Prostate gland (tissue), 2 donors: Measurements from ENCODE around the gene KRT77. TPM values are rescaled to one million over a fixed set of nuclear protein-coding genes. Genes with fewer than 3 reads are reported as not detected.

Experiments used
- DNase-seq: peaks from one replicate; pipeline ENCODE4 v3.0.0-alpha.2; 2019; ENCODE audit warnings: low spot score
- H3K27ac ChIP-seq, 2 donors: fragments of 200-600 bp; sonication (generic); 2 replicates each; pipeline ENCODE4 v1.5.1; 2017 to 2019
- H3K27me3 ChIP-seq: fragments of 200-600 bp; sonication (generic); replicated peaks from 2 replicates; pipeline ENCODE4 v1.5.1; 2019; ENCODE audit not compliant: insufficient read depth
- H3K36me3 ChIP-seq, 2 donors: fragments of 200-600 bp; sonication (generic); 1 replicate in 1 of 2; 2 replicates in 1 of 2; pipeline versions ENCODE4 v1.5.1 to v1.8.1; 2017 to 2019
- H3K4me1 ChIP-seq: fragments of 200-600 bp; sonication (generic); replicated peaks from 2 replicates; pipeline ENCODE4 v1.5.1; 2019
- H3K4me3 ChIP-seq, 2 donors: fragments of 200-600 bp; sonication (generic); 2 replicates each; pipeline ENCODE4 v1.5.1; 2017 to 2019
- H3K9me3 ChIP-seq: fragments of 200-600 bp; sonication (generic); 2 replicates; pipeline ENCODE4 v1.5.1; 2017
- CTCF ChIP-seq, 4 experiments: fragments of 200-600 bp in 2 of 4; fragments of 450-650 bp in 2 of 4; sonication (generic) in 2 of 4; IDR thresholded peaks; 1 replicate in 3 of 4; 2 replicates in 1 of 4; pipeline ENCODE4 v1.5.1; 2016 to 2019; ENCODE audit warnings: antibody characterized with exemption in 4 of 4, mild to moderate bottlenecking in 2 of 4, moderate library complexity in 2 of 4
- POLR2A ChIP-seq: fragments of 450-650 bp; IDR thresholded peaks from one replicate; pipeline ENCODE4 v1.6.1; 2016; ENCODE audit warnings: antibody characterized with exemption, mild to moderate bottlenecking
- POLR2AphosphoS5 ChIP-seq: sonication (generic); formaldehyde crosslinking; IDR thresholded peaks from one replicate; pipeline ENCODE4 v1.6.1; 2017; ENCODE audit warnings: antibody characterized with exemption
- WGBS: methylation state at CpG from one replicate; pipeline ENCODE4 v1.1.5; 2018; 5-methylcytosine and 5-hydroxymethylcytosine counted together
- intact Hi-C: fragments of 100-400 bp; cut with DNase I; formaldehyde crosslinking; loops from one replicate; pipeline ENCODE4 v1.14.2; 2022
- total RNA-seq, 2 donors: library from RNA; depleted of rRNA; stranded (reverse); fragments of >200 nt; gene quantifications; one replicate each; pipeline ENCODE4 v1.1.0, GENCODE V29; 2016

KRT77 gene
- total RNA-seq, 2 donors from 2014 or later = 0.09 to 0.57 TPM

DNA sequence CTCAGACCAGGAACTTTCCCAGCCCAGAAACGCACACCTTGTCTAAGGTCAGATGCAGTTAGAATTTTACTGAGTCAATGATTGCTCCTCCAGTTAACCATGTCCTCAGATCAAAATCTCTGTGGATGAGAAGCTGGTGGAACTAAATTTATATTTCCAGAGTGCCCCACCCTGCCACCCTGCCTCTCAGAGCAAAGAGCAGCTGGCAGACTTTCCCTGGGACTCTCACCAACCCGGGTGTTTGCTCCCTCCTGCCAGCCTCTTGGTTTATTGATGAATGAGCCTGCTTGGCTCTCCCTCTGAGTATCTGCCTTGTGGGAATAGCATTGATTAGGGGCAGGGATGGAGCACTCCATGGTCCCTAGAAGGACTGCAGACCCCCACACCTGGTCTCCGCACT lies 17.3 kb downstream of the KRT77 start:
- Histone ChIP-seq H3K36me3 (no peaks in the 10 kb centered on the region), H3K4me3 (no peak overlapping the region), H3K9me3 (no peaks in the 10 kb centered on the region), H3K4me1 (no peaks in the 10 kb centered on the region), H3K27ac (no peak overlapping the region), H3K27me3 (peaks cover 6% of the 10 kb centered on the region)
- 72% methylated on average over 3 of the region's 3 CpGs for WGBS
- TF ChIP-seq POLR2AphosphoS5 (no peak), CTCF (IDR thresholded peaks at IDR 0.05) (no peak), POLR2A (no peak)
- DNase-seq = no peak
- intact Hi-C loops = no loop called here

DNA sequence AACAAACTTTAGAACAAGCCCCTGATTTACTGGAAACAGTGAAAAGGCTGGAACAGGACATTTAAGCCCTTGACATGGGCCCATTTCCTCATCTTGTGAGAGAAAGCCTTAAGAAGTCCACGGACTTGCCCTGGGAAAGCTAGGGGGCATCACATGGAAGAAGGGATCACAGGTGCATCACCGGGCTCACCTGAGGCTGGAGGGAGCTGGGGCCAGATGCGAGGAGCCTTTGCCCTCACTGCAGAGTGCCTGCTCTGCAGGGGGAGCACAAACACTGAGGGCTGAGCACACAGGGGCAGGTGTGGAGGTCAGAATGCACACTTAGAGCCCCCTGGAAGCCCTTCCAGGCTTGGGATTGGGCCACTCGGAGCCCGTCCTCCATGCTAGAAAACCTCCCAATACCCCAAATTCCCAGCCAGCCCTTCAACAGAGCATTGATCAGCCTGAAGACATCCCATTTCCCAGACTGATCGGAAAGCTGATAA lies 17.9 kb downstream of the KRT77 start:
- intact Hi-C loops = no loop called here
- TF ChIP-seq CTCF (IDR thresholded peaks at IDR 0.05) = no peak
- TF ChIP-seq POLR2AphosphoS5 = no peak
- no peak for TF ChIP-seq POLR2A
- Histone ChIP-seq H3K9me3 (no peaks in the 10 kb centered on the region), H3K27me3 (peaks cover 5% of the 10 kb centered on the region), H3K4me3 (no peak overlapping the region), H3K4me1 (no peaks in the 10 kb centered on the region), H3K27ac (no peak overlapping the region), H3K36me3 (no peaks in the 10 kb centered on the region)
- no peak for DNase-seq
- 95% methylated on average over 6 of the region's 6 CpGs for WGBS

DNA sequence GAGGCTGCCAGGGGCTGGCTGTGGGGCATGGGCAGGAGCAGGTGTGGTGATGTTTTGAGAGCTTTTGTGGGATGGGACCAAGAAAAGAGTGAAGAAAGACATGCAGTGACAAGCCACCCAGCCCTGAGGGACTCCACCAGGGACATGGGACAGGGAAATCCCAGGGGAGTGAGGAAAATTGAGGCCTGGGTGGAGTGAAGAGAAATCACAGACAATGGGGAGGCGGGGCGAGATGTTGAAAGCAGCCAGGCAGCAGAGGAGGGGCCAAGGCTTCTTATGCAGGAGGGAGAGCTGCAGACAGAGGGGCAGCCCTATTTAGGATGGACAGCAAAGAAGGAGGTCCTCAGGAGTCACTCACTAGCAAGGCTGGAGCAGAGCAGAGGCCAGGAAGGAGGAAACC lies 18.9 kb downstream of the KRT77 start:
- H3K27me3 ChIP-seq = peaks cover 5% of the 10 kb centered on the region
- H3K27ac ChIP-seq = no peak overlapping the region
- DNase-seq = no peak
- H3K4me1 ChIP-seq = no peaks in the 10 kb centered on the region
- intact Hi-C loops = no loop called here
- no peak for TF ChIP-seq POLR2AphosphoS5
- no peak for TF ChIP-seq POLR2A
- no peak for TF ChIP-seq CTCF (IDR thresholded peaks at IDR 0.05)
- 81% methylated on average over 2 of the region's 2 CpGs for WGBS
- H3K36me3 ChIP-seq = no peaks in the 10 kb centered on the region
- H3K9me3 ChIP-seq = no peaks in the 10 kb centered on the region
- no peak overlapping the region for H3K4me3 ChIP-seq

DNA sequence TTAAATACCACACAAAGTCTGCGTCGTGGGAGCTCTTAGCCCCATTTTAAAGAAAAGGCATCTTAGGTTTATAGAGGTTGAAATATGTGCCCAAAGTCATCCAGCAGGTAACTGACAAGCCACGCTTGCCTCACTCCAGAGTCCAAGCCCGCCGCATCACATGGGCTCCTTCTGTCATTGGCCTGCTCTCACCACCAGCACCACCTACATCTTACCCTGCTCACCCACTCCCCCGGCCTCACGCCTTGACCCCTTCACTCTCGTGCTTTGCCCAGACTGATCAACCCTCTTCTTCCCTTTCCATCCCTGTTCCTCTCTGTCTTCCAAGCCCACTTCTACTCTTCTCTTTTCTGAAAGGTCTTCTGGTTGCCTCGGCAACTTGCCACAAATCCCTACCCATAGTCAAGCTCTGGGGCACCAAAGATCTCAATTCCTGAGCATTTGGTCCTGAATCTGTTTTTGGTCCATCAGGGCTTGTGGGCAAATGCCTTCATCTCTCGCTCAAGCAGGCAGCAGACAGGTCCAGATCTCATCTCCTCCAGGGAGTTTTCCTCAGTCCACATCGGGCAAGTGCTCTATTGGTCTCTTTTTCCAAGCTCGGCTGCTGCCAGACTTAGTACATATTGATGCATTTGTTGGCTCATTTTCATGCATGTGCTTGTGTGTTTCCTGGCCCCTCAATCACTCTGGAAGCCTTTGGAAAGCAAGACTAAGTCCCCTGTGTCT lies 19.6 kb downstream of the KRT77 start:
- Histone ChIP-seq H3K36me3 (no peaks in the 10 kb centered on the region), H3K9me3 (no peaks in the 10 kb centered on the region), H3K4me1 (no peaks in the 10 kb centered on the region), H3K4me3 (no peak overlapping the region), H3K27me3 (peaks cover 5% of the 10 kb centered on the region), H3K27ac (no peak overlapping the region)
- WGBS = 82% methylated on average over 12 of the region's 12 CpGs
- DNase-seq = no peak
- intact Hi-C loops = no loop called here
- TF ChIP-seq POLR2AphosphoS5 = no peak
- no peak for TF ChIP-seq CTCF (IDR thresholded peaks at IDR 0.05)
- no peak for TF ChIP-seq POLR2A

- intact Hi-C loops = no loop called here
- DNase-seq = no peak
- H3K27ac ChIP-seq = no peak overlapping the region
Measured at GRCh38 chr12:52682938-52683574, 20.3 kb downstream of the KRT77 start.

More at GRCh38 chr12:52682938-52683574, 20.3 kb downstream of the KRT77 start:
- H3K4me1 ChIP-seq = no peaks in the 10 kb centered on the region
- H3K9me3 ChIP-seq = no peaks in the 10 kb centered on the region
- peaks cover 5% of the 10 kb centered on the region for H3K27me3 ChIP-seq
- no peak overlapping the region for H3K4me3 ChIP-seq
- WGBS = 62% methylated on average over 4 of the region's 4 CpGs
- TF ChIP-seq POLR2A (no peak), POLR2AphosphoS5 (no peak), CTCF (IDR thresholded peaks at IDR 0.05) (no peak)
- no peaks in the 10 kb centered on the region for H3K36me3 ChIP-seq
